Gastrocnemius medialis (tissue), 4 donors: Measurements from ENCODE around the gene TMEM39B. TPM values are rescaled to one million over a fixed set of nuclear protein-coding genes. Genes with fewer than 3 reads are reported as not detected.

Source experiments
- ATAC-seq, 2 donors: fragments of 150-250 bp; one replicate each; pipeline ENCODE4 v1.9.1; 2016
- DNase-seq, 2 donors: peaks; one replicate each; pipeline ENCODE4 v3.0.0-alpha.2; 2019
- H3K27ac ChIP-seq, 4 donors: fragments of 200-600 bp; sonication (generic); 1 replicate in 1 of 4; 2 replicates in 3 of 4; pipeline ENCODE4 v1.5.1; 2016 to 2018; ENCODE audit warnings: mild to moderate bottlenecking in 2 of 4, moderate library complexity in 1 of 4
- H3K27me3 ChIP-seq, 3 donors: fragments of 200-600 bp; sonication (generic) in 2 of 3; 1 replicate in 1 of 3; 2 replicates in 2 of 3; pipeline versions ENCODE4 v1.5.1 to v1.6.0; 2016 to 2019; ENCODE audit warnings: mild to moderate bottlenecking in 1 of 3, moderate library complexity in 1 of 3
- H3K36me3 ChIP-seq, 2 donors: fragments of 200-600 bp; sonication (generic) in 1 of 2; one replicate each; pipeline ENCODE4 v1.5.1; 2017 to 2018
- H3K4me1 ChIP-seq, 2 donors: fragments of 200-600 bp; sonication (generic) in 1 of 2; one replicate each; pipeline ENCODE4 v1.5.1; 2016 to 2017; ENCODE audit warnings: mild to moderate bottlenecking in 2 of 2
- H3K4me3 ChIP-seq, 4 donors: fragments of 200-600 bp; sonication (generic) in 3 of 4; 1 replicate in 1 of 4; 2 replicates in 3 of 4; pipeline ENCODE4 v1.5.1; 2016 to 2019; ENCODE audit warnings: mild to moderate bottlenecking in 2 of 4
- H3K9me3 ChIP-seq, 3 donors: fragments of 200-600 bp; sonication (generic) in 2 of 3; 1 replicate in 1 of 3; 2 replicates in 2 of 3; pipeline ENCODE4 v1.5.1; 2016 to 2019
- POLR2A ChIP-seq, 2 donors: fragments of 450-650 bp; IDR thresholded peaks; one replicate each; pipeline ENCODE4 v1.6.1; 2017; ENCODE audit warnings: antibody characterized with exemption in 2 of 2, mild to moderate bottlenecking in 2 of 2, moderate library complexity in 2 of 2
- in situ Hi-C, 4 donors: fragments of 200-750 bp; cut with MboI; loops; one replicate each; pipeline versions ENCODE4 v1.15.0 to v1.8.0; 2017; ENCODE audit warnings: low sequenced_read_pairs in 4 of 4
- intact Hi-C: fragments of 100-400 bp; cut with DNase I; formaldehyde crosslinking; loops from one replicate; pipeline ENCODE4 v1.15.1; 2023; ENCODE audit warnings: low total_unique reads
- total RNA-seq, 4 donors: library from RNA; depleted of rRNA; stranded (reverse); fragments of >200 nt; gene quantifications; one replicate each; pipeline versions ENCODE4 v1.1.0 to v1.2.3, GENCODE V29; 2016
- TF ChIP-seq, protein P1 (sequence below), 5 experiments: fragments of 450-650 bp in 3 of 5; fragments of 200-600 bp in 2 of 5; sonication (generic) in 2 of 5; IDR thresholded peaks in 4 of 5; conservative IDR thresholded peaks in 1 of 5; 1 replicate in 4 of 5; 2 replicates in 1 of 5; pipeline ENCODE4 v1.5.1; 2016 to 2019; ENCODE audit warnings: antibody characterized with exemption in 5 of 5, mild to moderate bottlenecking in 3 of 5, moderate library complexity in 3 of 5

Gene TMEM39B
- total RNA-seq, 4 donors from 2014 or later, result 2.5 to 11.1 (median 6.7) TPM

DNA sequence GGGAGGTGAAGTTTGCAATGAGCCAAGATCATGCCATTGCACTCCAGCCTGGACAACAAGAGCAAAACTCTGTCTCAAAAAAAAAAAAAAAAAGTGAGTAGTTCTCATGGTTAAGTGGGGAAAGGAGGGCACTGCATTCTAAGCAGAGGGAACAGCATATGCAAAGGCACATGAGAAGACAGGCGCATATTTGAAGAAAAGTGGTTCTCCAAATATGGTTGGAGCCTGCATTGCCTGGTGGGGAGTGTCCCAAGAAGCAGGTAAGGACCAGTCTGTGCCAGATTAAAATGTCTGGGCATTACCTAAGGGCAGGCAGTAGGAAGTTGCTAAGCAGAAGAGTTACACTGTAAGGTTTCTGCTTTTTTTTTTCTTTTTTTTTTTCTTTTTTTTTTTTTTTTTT lies 32.6 kb downstream of the TMEM39B start:
- Histone ChIP-seq H3K9me3 (no peaks in the 10 kb centered on the region), H3K4me1 (peaks cover 16 to 18% of the 10 kb centered on the region in 2 donors), H3K27ac (no peak overlapping the region), H3K27me3 (no peaks in the 10 kb centered on the region), H3K36me3 (peaks cover 0 to 9% of the 10 kb centered on the region in 2 donors), H3K4me3 (no peak overlapping the region)
- in situ Hi-C loops (no loop called here), intact Hi-C loops (loop anchor here (5.0 to 10.0 kb wide), 3 partner anchors 72 to 137 kb away; partner anchors contain the start of genes EIF3I, TMEM234 and TXLNA)
- ATAC-seq (no peak), DNase-seq (no peak)
- TF ChIP-seq, protein P1, sequence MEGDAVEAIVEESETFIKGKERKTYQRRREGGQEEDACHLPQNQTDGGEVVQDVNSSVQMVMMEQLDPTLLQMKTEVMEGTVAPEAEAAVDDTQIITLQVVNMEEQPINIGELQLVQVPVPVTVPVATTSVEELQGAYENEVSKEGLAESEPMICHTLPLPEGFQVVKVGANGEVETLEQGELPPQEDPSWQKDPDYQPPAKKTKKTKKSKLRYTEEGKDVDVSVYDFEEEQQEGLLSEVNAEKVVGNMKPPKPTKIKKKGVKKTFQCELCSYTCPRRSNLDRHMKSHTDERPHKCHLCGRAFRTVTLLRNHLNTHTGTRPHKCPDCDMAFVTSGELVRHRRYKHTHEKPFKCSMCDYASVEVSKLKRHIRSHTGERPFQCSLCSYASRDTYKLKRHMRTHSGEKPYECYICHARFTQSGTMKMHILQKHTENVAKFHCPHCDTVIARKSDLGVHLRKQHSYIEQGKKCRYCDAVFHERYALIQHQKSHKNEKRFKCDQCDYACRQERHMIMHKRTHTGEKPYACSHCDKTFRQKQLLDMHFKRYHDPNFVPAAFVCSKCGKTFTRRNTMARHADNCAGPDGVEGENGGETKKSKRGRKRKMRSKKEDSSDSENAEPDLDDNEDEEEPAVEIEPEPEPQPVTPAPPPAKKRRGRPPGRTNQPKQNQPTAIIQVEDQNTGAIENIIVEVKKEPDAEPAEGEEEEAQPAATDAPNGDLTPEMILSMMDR (IDR thresholded peaks at IDR 0.05 in 4 of 5, conservative IDR thresholded peaks at IDR 0.05 in 1 of 5), result no peak

DNA sequence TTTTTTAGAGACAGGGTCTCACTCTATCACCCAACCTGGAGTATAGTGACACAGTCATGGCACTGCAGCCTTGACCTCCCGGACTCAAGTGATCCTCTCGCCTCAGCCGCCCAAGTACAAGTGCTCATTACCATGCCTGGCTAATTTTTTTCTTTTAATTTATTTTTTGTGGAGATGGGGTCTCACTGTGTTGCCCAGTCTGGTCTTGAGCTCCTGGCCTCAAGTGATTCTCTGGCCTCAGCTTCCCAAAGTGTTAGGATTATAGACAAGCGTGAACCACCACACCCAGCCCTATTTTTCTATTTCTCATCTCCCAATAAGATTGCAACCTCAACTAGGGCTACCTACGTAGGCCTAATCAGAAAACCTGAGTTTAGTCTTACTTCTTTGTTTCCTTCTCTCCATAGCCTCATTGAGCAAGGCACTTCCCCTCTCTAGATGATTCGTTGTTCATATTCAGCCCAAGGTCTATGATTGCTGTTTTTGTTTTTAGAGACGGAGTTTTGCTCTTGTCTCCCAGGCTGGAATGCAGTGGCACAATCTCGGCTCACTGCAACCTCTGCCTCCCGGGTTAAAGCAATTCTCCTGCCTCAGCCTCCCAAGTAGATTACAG lies 34.0 kb downstream of the TMEM39B start:
- Histone ChIP-seq H3K4me1 (peaks cover 30 to 33% of the 10 kb centered on the region in 2 donors), H3K36me3 (peaks cover 0 to 7% of the 10 kb centered on the region in 2 donors), H3K9me3 (no peaks in the 10 kb centered on the region), H3K4me3 (peak overlapping the region in 2 of 4 donors; percentile 98), H3K27me3 (no peaks in the 10 kb centered on the region), H3K27ac (peak overlapping the region in 1 of 4 donors; percentile 99)
- intact Hi-C loops, result loop anchor here (1.0 to 10.0 kb wide), 4 partner anchors 33 to 136 kb away; partner anchors contain the start of genes EIF3I, TMEM234 and TXLNA
- DNase-seq (no peak), ATAC-seq (no peak)
- TF ChIP-seq POLR2A (IDR thresholded peaks at IDR 0.05), result no peak
- TF ChIP-seq, protein P1 (IDR thresholded peaks at IDR 0.05 in 4 of 5, conservative IDR thresholded peaks at IDR 0.05 in 1 of 5), result no peak
- in situ Hi-C loops, result no loop called here

DNA sequence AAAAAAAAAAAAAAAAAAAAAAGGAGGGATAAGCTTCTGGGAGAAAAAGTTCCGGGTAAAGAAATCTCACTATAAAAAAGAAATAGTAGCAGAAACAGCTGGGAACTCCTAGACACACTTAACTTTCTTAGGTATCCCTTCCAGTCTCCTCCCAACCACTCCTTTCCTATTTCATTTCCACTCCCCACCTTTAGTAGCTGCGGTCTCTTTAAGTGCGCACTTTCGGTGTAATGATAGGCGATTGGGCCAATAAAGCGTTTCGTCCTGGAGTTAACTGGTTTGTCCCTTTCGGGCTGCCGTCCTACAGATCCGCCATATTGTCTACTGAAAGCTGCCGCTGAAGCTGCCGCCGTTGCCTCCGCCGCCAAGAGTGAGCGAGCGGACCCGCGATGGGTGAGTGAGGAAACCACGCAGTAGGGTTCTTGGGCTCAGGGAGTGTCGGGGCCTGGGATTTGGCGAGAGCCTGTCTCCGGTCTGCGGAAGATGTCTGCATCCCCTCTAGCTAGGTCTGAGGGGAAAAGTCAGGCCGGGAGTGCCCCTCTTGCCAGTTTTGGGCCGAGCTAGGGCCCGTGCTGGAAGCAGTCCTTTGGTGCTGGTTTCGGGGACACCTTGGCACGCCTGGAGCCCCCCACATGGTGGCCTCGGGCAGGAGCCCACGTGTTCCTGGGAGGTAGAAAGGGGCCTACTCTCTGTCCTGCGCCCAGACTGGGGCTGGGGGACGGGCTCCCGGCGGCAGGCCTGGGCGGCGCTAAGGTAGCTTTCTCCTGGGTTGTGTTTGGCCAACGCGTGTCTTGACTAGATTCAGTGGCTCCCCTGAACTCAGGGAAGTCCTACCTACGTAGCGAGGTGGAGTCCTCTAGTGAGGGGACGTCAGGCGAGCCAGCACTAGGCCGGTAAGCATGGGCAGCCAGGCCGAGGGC lies 35.3 kb downstream of the TMEM39B start, which contains the start of gene KPNA6:
TSS of gene KPNA6 (plus strand) at position 315 of the 920 bp plus-strand sequence. CDS start at position 390, 75 bp downstream.
- in situ Hi-C loops, result no loop called here
- intact Hi-C loops, result loop anchor here (1.0 to 10.0 kb wide), 5 partner anchors 35 to 134 kb away; partner anchors contain the start of genes EIF3I, TMEM234 and TXLNA

DNA sequence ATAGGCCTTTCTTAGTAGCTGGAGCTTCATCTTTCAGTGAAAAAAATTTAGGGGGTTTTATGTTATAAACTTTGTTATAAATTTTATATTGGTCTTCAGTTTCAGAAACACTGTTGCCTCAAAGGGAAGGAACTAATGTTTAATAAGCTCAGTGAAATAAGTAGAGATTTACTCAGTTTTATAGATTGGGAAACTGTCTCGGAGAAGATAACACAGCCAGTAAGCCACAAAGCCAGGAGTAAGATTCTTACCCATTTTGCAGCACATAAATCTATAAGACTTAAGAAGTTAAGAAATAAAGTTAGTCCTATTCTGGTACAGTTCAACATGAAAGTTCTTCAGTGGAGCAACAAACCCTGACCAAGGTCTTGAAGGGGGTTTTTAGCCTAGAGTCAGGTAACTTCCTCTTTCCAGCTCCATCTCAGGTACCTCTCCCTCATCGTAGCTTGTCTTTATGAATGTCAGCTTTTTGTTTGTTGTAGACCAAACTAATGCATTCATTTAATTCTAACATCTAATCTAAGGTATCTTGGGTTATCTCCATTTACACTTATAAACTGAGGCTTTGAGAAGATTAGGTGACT lies 38.4 kb downstream of the TMEM39B start:
- Histone ChIP-seq H3K4me1 (peaks cover 44 to 50% of the 10 kb centered on the region in 2 donors), H3K9me3 (no peaks in the 10 kb centered on the region), H3K27ac (peak overlapping the region in 3 of 4 donors; percentile 94 to 99 (median 94)), H3K4me3 (no peak overlapping the region), H3K36me3 (no peaks in the 10 kb centered on the region), H3K27me3 (no peaks in the 10 kb centered on the region)
- DNase-seq, result no peak
- in situ Hi-C loops (no loop called here), intact Hi-C loops (no loop called here)
- TF ChIP-seq, protein P1 (IDR thresholded peaks at IDR 0.05 in 4 of 5, conservative IDR thresholded peaks at IDR 0.05 in 1 of 5), result no peak
- TF ChIP-seq POLR2A (IDR thresholded peaks at IDR 0.05), result no peak
- no peak for ATAC-seq

More for the DNA sequence above, 35.3 kb downstream of the TMEM39B start, which contains the start of gene KPNA6:
- H3K27ac ChIP-seq, result peak within 1 kb of the TSS; percentile 94 to 99 (median 96)
- H3K36me3 ChIP-seq, result no peaks in the 10 kb centered on the region
- DNase-seq (peak; percentile 83 to 91), ATAC-seq (peak; percentile 89 to 91)
- H3K4me3 ChIP-seq, result peak within 1 kb of the TSS; percentile 86 to 98 (median 98)
- H3K27me3 ChIP-seq, result no peaks in the 10 kb centered on the region
- H3K4me1 ChIP-seq, result peaks cover 40% of the 10 kb centered on the region in 2 donors
- TF ChIP-seq, protein P1 (IDR thresholded peaks at IDR 0.05 in 4 of 5, conservative IDR thresholded peaks at IDR 0.05 in 1 of 5), result peak in 1 of 5 experiments; percentile 24
- TF ChIP-seq POLR2A (IDR thresholded peaks at IDR 0.05), result peak; percentile 60 to 74
- no peaks in the 10 kb centered on the region for H3K9me3 ChIP-seq
